HG02798 (cell line): Measurements from ENCODE around the gene SRC.

Experiments used
- ATAC-seq: cut with Tn5 transposase; IDR thresholded peaks from one replicate; pipeline ENCODE4 v1.9.1; 2021; ENCODE audit warnings: mild to moderate bottlenecking; ENCODE audit not compliant: unreplicated experiment, poor library complexity

SRC gene

DNA sequence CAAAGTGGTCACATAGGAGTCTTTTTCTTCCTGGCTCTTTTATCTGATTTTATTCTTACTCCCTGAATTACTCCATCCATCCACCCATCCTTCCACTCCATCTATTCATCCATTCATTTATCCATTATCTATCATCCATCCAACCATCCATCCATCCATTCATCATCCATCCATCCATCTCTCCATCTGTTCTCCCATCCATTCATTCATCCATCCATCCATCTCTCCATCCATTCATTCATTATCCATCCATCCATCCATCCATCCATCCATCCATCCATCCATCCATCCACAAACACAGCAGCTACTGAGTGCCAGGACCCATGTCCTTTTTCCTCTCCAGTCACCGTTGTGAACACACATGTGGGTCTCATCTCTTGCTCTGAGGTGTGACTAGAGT, 96.6 kb downstream of the SRC start:
- ATAC-seq = no peak

DNA sequence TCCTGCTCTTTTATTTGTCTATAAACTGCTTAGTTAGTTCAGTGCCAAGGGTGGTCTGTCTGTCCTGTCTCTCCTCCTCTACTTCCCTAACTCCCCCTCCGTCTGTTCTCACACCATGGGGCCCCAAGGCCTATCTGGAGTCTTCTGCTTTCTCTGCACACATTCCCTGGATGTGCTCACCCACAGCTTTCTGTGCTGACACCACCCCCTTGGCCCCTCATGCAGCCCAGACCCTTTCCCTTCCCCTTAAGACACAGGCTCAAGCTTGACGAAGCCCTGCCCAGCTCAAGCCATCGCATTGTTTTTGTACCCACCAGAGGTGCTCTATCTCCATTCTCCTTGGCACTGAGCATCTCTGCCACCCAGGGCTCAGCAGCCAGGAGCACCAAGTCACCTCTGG, 97.0 kb downstream of the SRC start:
- no peak for ATAC-seq

DNA sequence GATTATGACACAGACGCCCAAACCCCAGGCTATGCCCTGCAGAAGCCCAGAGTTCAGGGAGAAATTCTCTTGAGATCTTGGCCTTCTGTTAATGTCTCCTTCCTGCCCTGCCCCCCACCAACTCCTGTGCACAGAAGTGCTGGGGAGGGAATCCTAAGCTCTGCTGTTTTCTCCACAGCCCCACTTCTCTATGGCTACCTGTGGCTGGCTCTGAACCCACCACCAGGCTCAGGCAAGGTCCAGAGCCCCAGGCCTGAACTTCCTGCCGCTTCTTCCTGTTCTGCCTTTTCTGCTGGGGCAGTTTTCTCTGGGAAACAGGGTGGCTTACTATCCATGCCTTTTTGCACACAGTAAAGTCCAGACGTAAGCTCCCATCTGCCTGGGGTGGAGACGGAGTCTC, 97.7 kb downstream of the SRC start:
- no peak for ATAC-seq

DNA sequence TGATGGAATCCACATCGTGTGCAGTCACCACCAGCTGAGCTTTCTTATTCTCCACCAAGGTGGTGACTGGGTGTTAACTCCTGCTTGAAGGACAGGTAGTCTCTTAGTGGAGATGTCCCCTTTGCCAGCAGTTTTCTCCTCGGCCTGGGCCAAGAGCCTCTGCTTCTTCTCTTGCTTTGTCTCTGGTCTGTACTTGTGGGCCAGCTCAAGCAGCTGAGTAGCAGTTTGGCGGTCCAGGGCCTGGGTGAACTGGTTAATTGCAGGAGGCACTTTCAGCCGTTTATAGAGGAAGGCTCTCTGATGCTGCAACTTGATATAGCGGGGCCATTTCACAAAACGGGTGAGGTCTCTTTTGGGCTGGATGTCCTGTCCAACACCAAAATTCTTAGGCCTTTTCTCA, 99.1 kb downstream of the SRC start:
- no peak for ATAC-seq

DNA sequence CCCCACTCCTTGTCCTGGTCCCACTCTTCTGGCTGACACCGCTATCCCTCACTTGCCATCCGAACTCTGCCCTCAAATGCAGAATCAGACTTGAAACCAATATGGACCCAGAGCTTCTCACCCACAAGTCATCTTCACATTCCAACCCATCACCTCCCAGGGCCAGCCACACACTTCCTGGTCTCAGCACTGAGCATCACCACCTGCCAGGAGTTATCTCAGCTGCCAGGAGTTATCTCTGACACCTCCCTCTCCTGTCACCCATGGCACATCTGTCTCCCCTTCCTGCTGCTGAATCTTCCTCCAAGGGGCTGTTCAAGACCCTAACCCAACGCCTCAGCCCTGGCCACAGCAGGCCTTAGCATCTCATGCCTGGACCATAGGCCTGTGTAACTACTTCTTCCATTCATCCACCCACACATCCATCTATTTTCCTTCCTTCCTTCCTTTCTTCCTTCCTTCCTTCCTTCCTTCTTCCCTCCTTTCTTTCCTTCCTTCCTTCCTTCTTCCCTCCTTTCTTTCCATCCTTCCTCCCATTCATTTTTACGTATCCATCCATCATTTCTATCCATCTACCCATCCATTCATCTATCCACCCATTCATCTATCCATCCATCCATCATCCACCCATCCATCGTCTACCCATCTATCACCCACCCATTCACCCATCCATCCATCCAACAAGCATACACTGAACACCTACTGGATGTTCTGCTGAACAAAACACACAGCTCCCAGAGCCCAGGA, 100.5 kb downstream of the SRC start:
- no peak for ATAC-seq

DNA sequence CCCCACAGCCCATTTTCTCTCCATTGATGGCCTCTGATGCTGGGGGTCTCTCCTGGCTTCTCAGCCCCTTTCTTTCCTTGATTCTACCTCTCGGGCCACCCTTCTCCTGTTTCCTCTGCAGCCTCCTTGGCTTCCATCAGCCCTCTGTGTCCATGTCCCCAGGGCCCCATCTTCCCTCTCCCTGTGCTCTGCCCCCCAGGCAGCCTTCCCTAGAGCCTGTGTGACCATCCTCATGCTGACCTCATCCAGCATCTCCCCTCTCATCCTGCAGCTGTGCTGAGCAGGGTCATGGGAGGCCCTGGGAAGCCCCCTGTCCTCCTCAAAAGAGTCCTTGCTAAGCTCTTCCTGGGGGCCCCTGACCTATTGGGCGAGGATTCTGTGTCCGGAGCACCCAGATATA, 101.7 kb downstream of the SRC start:
- ATAC-seq = no peak

DNA sequence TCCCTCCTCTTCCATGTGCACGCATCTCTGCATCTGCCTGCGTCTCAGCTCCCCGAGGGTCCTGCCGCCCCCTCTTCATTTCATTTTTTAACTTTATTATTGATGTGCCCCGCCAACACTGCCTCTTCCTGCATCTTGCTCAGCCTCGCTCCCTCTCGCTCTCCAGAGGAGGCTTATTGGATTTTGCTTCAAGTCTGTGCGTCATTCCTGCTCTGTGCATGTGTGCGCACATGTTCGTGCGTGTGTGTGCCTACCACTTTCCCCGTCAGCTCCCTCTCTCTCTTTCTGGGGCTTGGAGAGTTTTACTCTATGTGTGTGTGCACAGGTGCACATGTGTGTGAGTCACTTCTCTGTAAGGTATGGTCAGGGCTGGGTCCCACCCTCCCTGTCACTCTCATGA, 103.3 kb downstream of the SRC start:
- ATAC-seq = no peak

DNA sequence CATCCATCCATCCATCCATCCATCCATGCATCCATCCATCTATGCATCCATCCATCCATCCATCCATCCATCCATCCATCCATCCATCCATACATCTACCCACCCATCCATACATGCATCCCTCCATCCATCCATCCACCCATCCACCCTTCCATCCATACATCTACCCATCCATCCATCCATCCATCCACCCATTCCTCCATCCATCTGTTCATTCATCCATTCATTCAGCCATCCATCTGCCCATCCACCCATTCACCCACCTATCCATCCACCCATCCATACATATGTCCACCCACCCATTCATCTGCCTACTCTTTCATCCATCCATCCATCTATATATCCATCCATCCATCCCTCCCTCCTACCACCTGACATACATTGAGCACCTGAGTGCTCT, 104.4 kb downstream of the SRC start:
- ATAC-seq = no peak

DNA sequence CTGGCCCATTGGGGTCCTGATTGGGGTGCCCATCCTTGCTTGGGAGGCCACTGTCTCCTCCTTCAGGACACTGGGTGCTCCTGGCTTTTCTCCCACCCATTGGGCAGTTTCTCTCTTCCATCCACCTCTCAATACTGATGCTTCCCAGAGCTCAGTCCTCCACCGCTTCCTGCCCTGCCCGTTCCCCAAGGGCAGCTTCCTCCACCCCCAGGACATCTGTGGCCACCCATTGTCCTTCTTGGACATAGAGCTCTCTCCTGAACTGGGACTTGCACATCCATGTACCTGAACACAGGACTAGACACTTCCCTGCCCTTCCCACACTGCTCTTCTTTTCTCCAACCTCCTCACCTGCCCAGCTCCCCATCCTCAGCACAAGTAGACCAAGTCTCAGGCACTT, 105.7 kb downstream of the SRC start:
- no peak for ATAC-seq

DNA sequence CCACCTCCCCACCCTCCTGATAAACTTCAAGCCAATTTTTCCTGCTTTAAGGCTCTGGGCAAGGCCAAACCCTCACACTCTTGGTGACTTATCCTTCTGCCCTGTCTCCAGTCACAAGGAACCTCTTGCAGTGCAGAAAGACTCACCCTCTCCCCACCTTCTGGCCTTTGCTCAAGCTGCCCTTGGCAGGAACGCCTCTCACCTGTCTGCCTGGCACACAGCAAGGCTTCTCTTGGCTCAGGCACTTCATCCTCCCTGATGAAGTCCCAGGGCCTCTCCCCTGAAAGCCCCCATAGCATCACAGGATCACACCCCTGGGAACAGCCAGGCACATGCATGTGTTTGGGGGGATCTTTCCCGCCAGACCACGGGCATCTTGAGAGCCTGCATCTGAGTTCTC, 106.3 kb downstream of the SRC start:
- no peak for ATAC-seq

DNA sequence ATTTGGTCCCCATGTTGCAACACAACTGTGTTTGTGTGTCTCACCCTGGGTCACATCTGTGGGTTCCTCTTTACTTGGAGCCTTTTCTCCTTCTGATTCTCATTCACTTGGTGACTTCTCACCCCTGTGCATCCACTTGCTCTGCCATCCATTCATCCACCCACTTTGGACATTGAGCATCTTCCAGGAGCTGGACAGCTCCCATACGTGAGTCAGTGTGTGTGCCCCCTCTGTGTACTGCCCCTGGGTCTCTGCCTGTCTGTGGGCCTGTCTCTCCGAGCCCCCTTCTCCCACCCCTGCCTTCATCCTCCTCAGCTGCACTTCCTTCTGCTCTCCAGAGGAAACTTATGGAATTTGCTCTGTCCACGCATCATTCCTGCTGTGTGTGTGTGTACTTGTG, 107.3 kb downstream of the SRC start:
- ATAC-seq = no peak

DNA sequence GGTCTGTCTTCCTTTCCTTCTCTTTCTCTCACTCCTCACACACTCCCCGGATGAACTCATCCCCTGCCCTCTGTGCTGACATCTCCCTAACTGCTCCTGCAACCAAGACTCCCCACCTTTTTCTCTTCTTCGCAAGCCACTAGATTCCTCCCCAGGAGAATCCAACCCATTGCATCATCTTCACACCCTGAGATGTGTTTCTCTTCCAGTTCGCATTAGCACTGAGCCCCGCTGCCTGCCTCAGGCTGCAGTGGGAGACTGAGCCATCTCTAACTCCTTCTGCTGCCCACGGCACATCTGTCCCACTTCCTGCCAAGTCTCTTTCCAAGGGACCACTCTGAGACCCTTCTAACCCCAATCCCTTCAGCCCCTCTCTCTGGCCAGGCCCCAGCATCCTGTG, 107.9 kb downstream of the SRC start:
- ATAC-seq = no peak

DNA sequence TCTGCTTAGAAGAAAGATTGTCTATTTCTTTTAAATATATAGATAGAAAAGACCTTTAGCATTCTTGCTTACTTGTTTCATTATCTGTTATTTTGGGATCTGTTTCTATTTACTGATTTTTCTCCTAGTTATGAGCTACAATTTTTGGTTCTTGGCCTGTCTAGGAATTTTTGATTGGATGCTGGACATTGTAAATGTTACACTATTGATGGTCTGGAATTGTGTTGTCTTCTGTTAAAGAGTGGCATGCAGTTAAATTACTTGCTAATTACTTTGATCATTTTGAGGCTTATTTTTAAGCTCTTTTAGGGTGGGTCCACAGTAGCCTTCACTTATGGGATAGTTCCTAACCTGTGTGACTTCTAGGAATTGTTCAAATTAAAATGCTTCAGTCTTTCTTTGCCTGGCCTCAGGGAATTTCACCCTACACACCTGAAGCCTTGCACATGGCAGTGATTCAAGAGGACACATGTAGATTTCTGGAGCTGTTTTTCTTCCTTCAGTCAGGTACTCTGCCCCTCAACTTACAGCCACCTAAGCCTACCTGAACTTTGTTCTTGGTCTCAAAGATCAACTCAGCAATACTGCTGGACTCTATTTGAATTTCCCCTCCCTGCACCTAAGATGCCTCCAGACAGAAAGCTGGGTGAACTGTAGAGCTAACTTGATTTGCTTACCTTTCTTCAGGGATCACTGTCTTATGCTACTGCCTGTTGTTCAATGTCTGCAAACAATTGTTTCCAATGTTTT, 108.9 kb downstream of the SRC start:
- no peak for ATAC-seq
